HG03103 (cell line): ENCODE measurements around the gene RELN.

Experiments
- ATAC-seq: cut with Tn5 transposase; IDR thresholded peaks from one replicate; pipeline ENCODE4 v1.9.1; 2021; ENCODE audit warnings: low read depth; ENCODE audit not compliant: unreplicated experiment

Gene RELN

DNA sequence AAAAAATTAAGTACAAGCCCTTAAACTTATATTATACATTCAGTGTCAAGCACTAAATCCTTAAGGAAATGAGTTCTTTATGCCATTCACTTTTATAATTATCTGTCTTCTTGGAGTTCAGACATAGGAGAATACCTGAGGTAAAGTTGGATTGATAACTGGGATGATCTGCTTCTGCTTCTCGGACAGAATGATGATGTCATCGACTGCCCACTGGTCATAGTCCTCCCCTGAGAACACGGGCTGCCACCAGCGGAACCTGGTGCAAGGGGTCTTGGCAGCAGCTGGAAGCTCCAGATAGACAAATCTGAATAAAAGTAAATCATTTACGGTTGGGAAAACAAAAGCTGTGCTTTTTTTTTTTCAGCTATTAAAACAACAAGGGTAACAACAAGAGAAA lies 395.3 kb downstream of the RELN start:
- no peak for ATAC-seq

- ATAC-seq, result no peak
Observed at GRCh38 chr7:103593691-103594090, 395.8 kb downstream of the RELN start.

DNA sequence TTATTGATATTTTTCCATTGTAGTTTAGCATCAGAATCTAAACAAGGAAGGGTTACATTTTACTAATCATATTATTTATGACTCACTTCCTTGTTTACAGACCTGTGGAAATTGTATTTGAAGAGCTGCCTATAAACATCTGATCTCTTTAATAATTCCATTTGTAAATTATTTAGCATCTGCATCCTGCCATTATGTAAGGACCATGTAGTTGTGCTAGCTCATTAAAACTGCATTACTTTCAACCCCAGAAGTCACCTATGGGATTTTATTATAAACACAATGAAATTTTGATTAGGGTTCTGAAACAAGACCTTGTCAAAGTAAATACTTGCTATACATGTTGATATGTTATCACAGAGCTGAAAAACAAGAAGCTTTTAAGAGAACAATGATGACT lies 396.6 kb downstream of the RELN start:
- no peak for ATAC-seq

DNA sequence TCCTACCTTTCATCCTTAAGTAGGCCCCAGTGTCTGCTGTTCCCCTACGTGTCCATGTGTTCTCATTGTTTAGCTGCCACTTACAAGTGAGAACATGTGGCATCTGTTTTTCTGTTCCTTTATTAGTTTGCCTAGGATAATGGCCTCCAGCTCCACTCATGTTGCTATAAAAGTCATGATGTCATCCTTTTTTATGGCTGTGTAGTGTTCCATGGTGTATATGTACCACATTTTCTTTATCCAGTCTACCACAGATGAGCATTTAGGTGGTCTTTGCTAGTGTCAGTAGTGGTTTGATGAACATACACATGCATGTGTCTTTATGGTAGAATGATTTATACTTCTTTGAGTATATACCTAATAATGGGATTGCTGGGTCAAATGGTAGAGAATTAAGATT lies 397.3 kb downstream of the RELN start:
- no peak for ATAC-seq

DNA sequence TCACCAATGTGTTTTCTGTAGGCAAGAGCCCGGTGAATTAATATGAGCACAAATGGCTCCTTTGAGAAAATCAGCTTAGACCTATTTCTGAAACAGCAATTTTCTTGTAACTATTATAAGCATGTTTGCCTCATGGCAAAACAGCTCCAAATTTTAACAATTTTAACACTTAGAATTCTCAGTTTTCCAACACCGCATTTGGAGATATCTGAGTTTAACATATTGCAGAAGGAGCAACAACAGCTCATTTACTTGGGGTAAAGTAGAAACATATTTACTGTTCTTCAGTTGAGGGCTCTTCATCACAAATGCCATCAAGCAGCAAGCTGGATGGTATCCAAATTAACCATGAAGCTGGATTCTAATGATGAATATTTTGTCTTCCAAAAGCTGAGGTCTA lies 409.4 kb downstream of the RELN start:
- ATAC-seq, result no peak

- no peak for ATAC-seq
Observed at GRCh38 chr7:103577059-103577458, 412.4 kb downstream of the RELN start.

GRCh38 chr7:103576641-103577040 lies 412.8 kb downstream of the RELN start:
- ATAC-seq, result no peak

GRCh38 chr7:103574576-103574975 lies 414.9 kb downstream of the RELN start:
- no peak for ATAC-seq

DNA sequence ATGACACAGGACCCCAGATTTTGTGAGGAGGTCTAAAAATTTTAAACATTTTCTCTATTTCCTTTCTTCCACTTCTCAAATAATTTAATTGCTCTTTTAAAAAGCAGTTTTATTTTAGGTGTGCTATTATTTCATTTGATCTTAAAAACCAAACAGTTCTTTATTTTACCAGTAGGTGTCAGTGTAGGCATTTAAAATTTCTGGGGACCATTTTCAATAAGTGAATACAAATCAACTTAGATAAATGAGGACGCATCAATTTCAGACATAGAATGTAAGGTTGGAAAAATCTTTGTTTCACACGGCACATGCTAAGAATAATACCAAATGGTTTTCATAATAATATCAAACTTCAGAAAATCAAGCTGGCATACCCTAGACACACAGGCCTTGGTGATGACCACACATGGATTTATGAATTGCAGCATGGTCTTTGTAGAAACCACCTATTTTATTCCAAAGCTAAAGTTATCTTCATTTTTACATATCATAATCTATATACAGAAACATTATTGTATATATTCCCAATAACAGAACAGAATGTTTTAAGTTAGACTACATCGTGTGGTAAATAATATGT lies 415.9 kb downstream of the RELN start:
- no peak for ATAC-seq

- ATAC-seq, result no peak
Observed at GRCh38 chr7:103571586-103571985, 417.9 kb downstream of the RELN start.

- no peak for ATAC-seq
Observed at GRCh38 chr7:103569621-103570305, 419.7 kb downstream of the RELN start.

DNA sequence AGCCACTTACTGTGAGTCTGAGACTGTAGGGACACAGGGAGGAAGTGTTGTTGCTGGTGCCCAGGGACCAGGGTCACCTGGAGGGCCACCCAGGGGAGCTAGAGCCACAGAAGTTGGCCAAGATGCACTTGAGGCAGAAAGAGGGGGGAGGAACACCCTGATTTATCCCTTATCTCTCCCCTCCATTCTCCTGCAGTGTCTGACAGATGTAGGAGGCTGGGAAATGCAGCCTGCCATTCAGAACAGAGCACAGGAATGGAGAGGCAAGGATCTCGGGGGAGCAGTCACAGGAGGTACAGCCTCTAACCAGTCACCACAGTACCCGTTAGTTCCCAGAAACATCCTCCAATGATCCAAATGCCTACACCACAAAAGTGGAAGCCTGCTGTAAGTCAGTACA lies 425.0 kb downstream of the RELN start:
- no peak for ATAC-seq

- ATAC-seq, result no peak
Observed at GRCh38 chr7:103560136-103560535, 429.3 kb downstream of the RELN start.

DNA sequence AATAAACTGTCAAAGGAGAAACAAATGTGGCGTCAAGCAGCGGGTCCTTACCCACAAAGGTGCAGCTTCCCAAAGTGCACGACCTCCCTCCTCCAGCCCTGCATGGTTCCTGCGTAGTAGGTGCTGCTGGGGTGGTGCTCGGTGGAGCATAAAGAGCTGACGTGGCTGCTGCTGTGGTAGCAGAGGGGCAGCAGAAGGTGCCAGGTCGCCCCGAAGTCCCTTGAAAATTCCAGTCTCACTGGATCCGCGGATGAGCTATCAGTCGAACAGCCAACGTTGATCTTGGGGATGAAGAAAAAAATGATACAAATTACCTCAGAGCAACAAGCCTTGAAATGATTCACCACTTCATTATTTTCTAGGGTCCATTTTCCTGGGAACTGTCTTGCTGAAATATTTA lies 438.4 kb downstream of the RELN start:
- no peak for ATAC-seq

GRCh38 chr7:103549786-103550185 lies 439.7 kb downstream of the RELN start:
- no peak for ATAC-seq

DNA sequence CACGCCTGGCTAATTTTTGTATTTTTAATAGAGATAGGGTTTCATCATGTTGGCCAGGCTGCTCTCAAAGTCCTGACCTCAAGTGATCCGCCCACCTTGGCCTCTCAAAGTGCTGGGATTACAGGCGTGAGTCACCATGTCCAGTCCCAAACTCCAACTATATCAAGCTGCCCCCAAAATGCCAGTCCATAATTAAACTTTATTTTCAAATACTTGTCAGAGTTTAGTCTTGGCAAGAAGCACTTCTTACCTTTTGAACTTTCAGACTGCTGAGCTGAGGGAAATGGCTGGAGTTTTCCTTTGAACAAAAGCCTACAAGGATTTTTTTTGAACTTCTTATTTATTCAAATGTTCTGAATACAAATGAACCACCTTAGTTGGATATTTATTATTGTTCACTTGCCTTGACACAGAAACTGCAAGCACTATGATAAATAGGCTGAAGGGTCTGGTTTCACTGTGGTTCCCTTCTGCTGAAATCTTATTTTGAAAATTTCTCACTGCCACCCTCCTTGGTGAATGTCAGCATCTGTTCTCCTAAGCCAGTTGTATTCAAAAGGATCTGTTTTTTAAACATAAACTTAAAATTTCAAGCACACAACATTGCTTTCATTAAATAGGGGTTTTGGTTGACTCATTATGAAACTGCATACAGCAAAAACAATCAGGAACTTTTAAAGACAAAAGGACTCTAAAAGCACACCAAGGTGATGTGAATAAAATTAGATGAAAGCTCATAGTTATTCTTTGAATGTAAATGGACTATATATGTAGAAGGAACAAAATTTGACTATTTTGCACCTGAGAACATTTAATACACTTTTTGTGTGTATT lies 441.8 kb downstream of the RELN start:
- ATAC-seq, result no peak

- no peak for ATAC-seq
Observed at GRCh38 chr7:103542470-103542869, 447.0 kb downstream of the RELN start.

DNA sequence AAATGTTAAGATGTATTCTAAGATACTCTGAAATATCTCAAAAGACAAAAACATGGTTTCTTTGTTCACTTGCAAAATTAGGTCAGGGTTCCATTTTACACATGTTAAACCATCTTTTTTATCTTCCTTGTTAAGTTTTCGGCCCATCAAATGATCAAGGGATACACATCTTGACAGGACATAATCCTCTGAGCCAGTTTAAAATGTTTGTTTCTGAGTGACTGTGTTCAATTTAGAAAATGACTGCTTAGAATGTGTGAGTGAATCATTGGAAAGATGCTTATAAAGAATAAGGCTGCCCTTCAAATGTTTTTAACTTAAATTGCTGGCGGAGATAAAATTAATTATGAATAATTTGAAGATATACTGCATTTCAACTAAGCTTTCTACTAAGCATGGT lies 447.5 kb downstream of the RELN start:
- no peak for ATAC-seq

- no peak for ATAC-seq
Observed at GRCh38 chr7:103541026-103541425, 448.4 kb downstream of the RELN start.

DNA sequence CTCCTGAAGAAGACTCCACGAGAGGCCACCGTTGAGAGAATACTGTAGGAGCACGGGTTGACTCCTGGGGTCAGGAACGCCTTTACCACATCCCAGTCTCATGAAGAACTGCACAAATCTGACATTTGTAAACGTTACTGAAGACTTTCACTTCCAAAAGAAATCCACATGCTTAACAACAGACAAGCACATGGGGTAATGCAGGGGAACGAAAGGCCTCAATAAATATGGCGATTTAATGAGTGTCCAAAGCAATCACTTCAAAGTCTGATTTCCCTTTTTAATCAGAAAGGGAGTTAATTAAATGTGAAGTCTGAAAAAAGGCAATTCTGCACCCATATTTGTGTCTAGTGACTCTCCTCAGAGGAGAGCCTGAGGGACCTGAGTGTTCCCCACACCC lies 449.1 kb downstream of the RELN start:
- no peak for ATAC-seq

DNA sequence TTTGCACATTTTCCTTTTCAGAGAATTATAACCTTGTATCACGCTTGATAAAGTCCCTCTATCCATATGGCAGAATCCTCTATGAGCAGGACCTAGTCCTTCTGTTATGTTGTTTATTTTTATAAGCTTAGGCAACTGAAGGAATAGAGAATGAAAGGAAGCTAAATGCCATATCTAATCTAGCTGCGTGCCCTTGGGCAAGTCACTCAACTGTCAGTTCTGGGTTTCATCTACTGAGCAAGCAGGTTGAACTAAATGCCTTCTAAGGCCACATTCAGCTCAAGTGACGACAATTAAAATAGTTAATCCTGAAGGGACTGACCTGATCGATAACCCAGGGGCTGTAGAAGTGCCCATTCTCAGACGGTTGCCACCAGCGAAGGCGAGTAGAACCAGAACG lies 449.6 kb downstream of the RELN start:
- ATAC-seq, result no peak
